Activated T-cell treated with anti-CD3 and anti-CD28 coated beads, Interleukin-2, amount 50 U/mL, for 1 hour (primary cell): Measurements from ENCODE around the gene TMEM61.

Experiments used
- DNase-seq: peaks from one replicate; pipeline ENCODE4 v3.0.0-alpha.2; 2020

The TMEM61 gene

DNA sequence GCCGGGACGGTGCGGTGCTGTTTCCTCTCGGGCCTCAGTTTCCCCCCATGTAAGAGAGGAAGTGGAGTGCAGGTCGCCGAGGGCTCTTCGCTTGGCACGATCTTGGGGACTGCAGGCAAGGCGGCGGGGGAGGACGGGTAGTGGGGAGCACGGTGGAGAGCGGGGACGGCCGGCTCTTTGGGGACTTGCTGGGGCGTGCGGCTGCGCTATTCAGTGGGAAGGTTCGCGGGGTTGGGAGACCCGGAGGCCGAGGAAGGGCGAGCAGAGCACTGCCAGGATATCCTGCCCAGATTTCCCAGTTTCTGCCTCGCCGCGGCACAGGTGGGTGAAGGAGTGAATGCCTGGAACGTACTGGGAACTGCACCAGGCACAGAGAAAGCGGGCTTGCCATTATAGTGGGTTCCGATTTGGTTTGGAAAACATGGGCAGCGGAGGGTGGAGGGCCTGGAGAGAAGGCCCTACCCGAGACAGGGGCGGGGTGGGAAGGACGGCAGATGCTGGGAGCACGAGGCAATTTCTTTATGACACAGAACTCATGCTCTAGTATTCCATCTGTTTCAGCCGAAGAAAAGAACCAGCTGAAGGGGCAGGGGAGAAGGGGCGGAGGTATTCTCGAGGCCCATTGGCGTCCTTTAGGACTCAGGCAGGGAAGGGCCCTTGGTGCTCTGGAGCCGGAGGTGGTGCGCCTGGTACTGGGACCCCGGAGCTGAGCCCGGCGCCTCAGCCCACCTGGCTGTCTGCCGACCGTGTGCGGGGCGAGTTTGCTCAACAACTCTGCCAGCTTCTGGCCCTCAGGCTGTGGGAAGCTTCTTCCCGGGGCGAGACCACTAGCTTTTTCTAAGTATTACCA lies 59.9 kb downstream of the TMEM61 start:
- no peak for DNase-seq

DNA sequence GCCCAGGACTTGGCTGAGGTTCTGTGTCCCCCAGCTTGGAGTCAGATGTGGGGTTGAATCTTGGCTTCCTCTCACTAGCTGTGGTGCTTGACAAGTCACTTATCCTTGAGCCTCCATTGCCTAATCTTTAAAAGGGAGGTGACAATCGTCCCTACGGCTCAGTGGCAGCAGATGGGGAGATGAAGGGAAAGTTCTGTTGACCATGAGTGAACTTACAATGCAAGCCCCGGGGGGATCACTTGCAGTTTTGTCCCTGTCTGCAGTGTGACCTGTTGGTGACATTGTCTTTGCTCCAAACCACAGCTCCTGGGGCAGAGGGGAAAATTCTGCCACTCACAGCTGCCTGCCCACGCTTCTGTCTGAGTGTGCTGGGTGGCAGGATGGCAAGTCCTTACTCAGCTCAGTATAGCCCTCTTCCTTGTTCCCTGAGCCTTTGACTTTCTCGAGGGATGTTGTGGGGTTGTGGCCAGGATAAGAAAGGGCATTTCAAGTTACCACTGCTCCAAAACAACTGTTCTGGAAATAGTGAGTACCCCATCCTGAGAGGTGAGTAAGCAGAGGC lies 60.6 kb downstream of the TMEM61 start:
- DNase-seq: no peak

DNA sequence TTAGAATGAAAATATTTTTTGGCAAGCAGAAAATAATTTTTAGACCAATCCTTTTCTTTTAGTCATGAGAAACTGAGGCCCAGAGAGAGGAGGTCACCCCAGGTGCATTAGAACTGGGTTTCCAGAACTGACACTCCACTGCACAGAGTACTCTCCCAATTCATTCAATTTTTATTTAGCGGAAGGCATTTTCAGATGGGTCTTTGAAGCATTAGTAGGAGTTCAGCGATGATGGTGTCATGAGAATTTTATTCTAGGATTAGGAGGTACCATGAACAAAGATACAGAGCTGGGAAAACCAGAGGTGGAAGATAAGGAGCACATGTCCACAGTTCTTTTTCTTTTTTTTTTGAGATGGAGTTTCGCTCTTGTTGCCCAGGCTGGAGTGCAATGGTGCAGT lies 61.2 kb downstream of the TMEM61 start:
- DNase-seq: no peak
